ENCODE results near the gene ACKR3. TPM values are rescaled to one million over a fixed set of nuclear protein-coding genes. Genes with fewer than 3 reads are reported as not detected.

The ACKR3 gene
- total RNA-seq, 1 donor from 2014 or later, result 56.6 TPM

DNA sequence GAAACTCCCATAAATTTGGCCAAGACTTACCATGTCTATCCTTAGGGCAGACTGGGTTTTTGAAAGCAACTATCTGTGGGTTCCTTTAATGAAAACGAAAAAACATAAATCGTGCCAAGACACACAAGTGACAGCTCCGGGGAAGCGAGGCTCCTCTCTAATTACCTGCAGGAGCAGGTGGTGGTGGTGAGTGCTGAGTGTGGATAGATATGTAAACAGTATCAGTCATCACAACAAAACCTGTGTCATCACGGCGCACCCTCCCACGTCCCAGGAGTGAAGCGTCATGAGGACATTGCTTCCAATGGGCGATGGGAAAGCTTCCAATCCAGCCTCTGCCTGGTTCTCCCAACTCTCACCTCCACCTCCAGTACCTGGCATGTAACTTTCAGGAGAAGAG lies 31.3 kb downstream of the ACKR3 start:
- no peaks in the 10 kb centered on the region for H3K36me3 Mint-ChIP-seq (ENCODE audit: low read depth)
- H3K4me1 Mint-ChIP-seq (ENCODE audit: low read depth), result peaks cover 8% of the 10 kb centered on the region
- no peak overlapping the region for H3K4me3 Mint-ChIP-seq (ENCODE audit: unreplicated experiment)
- H3K27me3 Mint-ChIP-seq (ENCODE audit: low read depth), result no peaks in the 10 kb centered on the region
- no peak overlapping the region for H3K27ac Mint-ChIP-seq (ENCODE audit: unreplicated experiment)
- H3K9me3 Mint-ChIP-seq (ENCODE audit: low read depth), result no peaks in the 10 kb centered on the region
- TF ChIP-seq, protein P1, sequence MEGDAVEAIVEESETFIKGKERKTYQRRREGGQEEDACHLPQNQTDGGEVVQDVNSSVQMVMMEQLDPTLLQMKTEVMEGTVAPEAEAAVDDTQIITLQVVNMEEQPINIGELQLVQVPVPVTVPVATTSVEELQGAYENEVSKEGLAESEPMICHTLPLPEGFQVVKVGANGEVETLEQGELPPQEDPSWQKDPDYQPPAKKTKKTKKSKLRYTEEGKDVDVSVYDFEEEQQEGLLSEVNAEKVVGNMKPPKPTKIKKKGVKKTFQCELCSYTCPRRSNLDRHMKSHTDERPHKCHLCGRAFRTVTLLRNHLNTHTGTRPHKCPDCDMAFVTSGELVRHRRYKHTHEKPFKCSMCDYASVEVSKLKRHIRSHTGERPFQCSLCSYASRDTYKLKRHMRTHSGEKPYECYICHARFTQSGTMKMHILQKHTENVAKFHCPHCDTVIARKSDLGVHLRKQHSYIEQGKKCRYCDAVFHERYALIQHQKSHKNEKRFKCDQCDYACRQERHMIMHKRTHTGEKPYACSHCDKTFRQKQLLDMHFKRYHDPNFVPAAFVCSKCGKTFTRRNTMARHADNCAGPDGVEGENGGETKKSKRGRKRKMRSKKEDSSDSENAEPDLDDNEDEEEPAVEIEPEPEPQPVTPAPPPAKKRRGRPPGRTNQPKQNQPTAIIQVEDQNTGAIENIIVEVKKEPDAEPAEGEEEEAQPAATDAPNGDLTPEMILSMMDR (IDR thresholded peaks at IDR 0.05), result no peak
- DNase-seq (ENCODE audit: low spot score), result no peak

GRCh38 chr2:236601316-236602202 lies 31.9 kb downstream of the ACKR3 start:
- Mint-ChIP-seq H3K27ac (ENCODE audit: unreplicated experiment) (no peak overlapping the region), H3K9me3 (ENCODE audit: low read depth) (no peaks in the 10 kb centered on the region), H3K4me1 (ENCODE audit: low read depth) (peaks cover 8% of the 10 kb centered on the region), H3K27me3 (ENCODE audit: low read depth) (peaks cover 3% of the 10 kb centered on the region), H3K36me3 (ENCODE audit: low read depth) (no peaks in the 10 kb centered on the region), H3K4me3 (ENCODE audit: unreplicated experiment) (no peak overlapping the region)
- TF ChIP-seq, protein P1 (IDR thresholded peaks at IDR 0.05), result no peak
- no peak for DNase-seq (ENCODE audit: low spot score)

DNA sequence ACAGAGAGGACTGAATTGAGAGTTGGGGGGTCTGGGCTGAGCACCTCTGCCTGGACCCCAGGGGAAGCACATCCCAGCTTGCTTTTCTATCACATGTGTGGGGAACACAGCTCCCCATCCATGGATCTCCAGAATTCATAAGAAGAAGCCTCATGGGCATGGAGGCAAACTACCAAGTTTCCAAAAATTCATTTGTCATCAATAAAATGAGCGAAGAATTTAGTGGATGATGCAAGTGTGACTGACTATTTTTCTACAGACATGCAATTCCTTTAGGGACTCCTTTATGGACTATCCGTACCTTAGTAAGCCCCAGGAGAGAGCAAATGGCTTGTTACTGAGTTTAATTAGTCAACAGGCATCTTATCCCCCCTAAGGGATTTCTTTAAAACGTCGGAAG lies 33.1 kb downstream of the ACKR3 start:
- peaks cover 14% of the 10 kb centered on the region for H3K4me1 Mint-ChIP-seq (ENCODE audit: low read depth)
- no peak overlapping the region for H3K4me3 Mint-ChIP-seq (ENCODE audit: unreplicated experiment)
- no peak for DNase-seq (ENCODE audit: low spot score)
- no peaks in the 10 kb centered on the region for H3K9me3 Mint-ChIP-seq (ENCODE audit: low read depth)
- no peaks in the 10 kb centered on the region for H3K36me3 Mint-ChIP-seq (ENCODE audit: low read depth)
- peaks cover 3% of the 10 kb centered on the region for H3K27me3 Mint-ChIP-seq (ENCODE audit: low read depth)
- TF ChIP-seq, protein P1 (IDR thresholded peaks at IDR 0.05), result no peak
- H3K27ac Mint-ChIP-seq (ENCODE audit: unreplicated experiment), result no peak overlapping the region

- H3K27me3 Mint-ChIP-seq (ENCODE audit: low read depth), result peaks cover 3% of the 10 kb centered on the region
- H3K9me3 Mint-ChIP-seq (ENCODE audit: low read depth), result no peaks in the 10 kb centered on the region
- TF ChIP-seq, protein P1 (IDR thresholded peaks at IDR 0.05), result no peak
- H3K27ac Mint-ChIP-seq (ENCODE audit: unreplicated experiment), result no peak overlapping the region
- no peak overlapping the region for H3K4me3 Mint-ChIP-seq (ENCODE audit: unreplicated experiment)
- DNase-seq (ENCODE audit: low spot score), result no peak
- H3K4me1 Mint-ChIP-seq (ENCODE audit: low read depth), result peaks cover 22% of the 10 kb centered on the region
- no peaks in the 10 kb centered on the region for H3K36me3 Mint-ChIP-seq (ENCODE audit: low read depth)
Measured at GRCh38 chr2:236603361-236604015, 33.9 kb downstream of the ACKR3 start.

GRCh38 chr2:236604575-236605344 lies 35.1 kb downstream of the ACKR3 start:
- Mint-ChIP-seq H3K9me3 (ENCODE audit: low read depth) (no peaks in the 10 kb centered on the region), H3K27me3 (ENCODE audit: low read depth) (peaks cover 3% of the 10 kb centered on the region), H3K27ac (ENCODE audit: unreplicated experiment) (no peak overlapping the region), H3K4me1 (ENCODE audit: low read depth) (peaks cover 30% of the 10 kb centered on the region), H3K36me3 (ENCODE audit: low read depth) (no peaks in the 10 kb centered on the region), H3K4me3 (ENCODE audit: unreplicated experiment) (no peak overlapping the region)
- no peak for DNase-seq (ENCODE audit: low spot score)
- TF ChIP-seq, protein P1 (IDR thresholded peaks at IDR 0.05), result no peak

Data from chondrocyte (in vitro differentiated cells).